Uterus (tissue), 4 donors: ENCODE results near the gene RPP30. TPM values are rescaled to one million over a fixed set of nuclear protein-coding genes. Genes with fewer than 3 reads are reported as not detected.

ENCODE experiments used
- DNase-seq, 2 donors: peaks; one replicate each; pipeline ENCODE4 v3.0.0-alpha.2; 2019 to 2020
- H3K27ac ChIP-seq, 2 donors: fragments of 200-600 bp; sonication (generic); 1 replicate in 1 of 2; 2 replicates in 1 of 2; pipeline ENCODE4 v1.5.1; 2016 to 2018
- H3K27me3 ChIP-seq, 2 donors: fragments of 200-600 bp; sonication (generic); one replicate each; pipeline ENCODE4 v1.5.1; 2018 to 2019; ENCODE audit warnings: control low read depth in 1 of 2
- H3K36me3 ChIP-seq, 2 donors: fragments of 200-600 bp; sonication (generic); one replicate each; pipeline ENCODE4 v1.5.1; 2019; ENCODE audit warnings: control low read depth in 1 of 2
- H3K4me1 ChIP-seq, 2 donors: fragments of 200-600 bp; sonication (generic); one replicate each; pipeline ENCODE4 v1.5.1; 2018 to 2019; ENCODE audit warnings: control low read depth in 1 of 2
- H3K4me3 ChIP-seq, 2 donors: fragments of 200-600 bp; sonication (generic); 1 replicate in 1 of 2; 2 replicates in 1 of 2; pipeline ENCODE4 v1.5.1; 2018 to 2019; ENCODE audit warnings: mild to moderate bottlenecking in 1 of 2
- H3K9me3 ChIP-seq, 2 donors: fragments of 200-600 bp; sonication (generic); one replicate each; pipeline ENCODE4 v1.5.1; 2019; ENCODE audit warnings: control low read depth in 1 of 2
- POLR2A ChIP-seq, 2 donors: fragments of 450-650 bp; IDR thresholded peaks; one replicate each; pipeline ENCODE4 v1.6.1; 2016; ENCODE audit warnings: antibody characterized with exemption in 2 of 2, mild to moderate bottlenecking in 1 of 2, moderate library complexity in 1 of 2
- intact Hi-C: fragments of 100-400 bp; cut with DNase I; formaldehyde crosslinking; loops from one replicate; pipeline ENCODE4 v1.15.1; 2023; ENCODE audit warnings: low total_unique reads
- total RNA-seq, 4 donors: library from RNA; depleted of rRNA in 3 of 4; stranded (reverse); fragments of >200 nt in 3 of 4; gene quantifications; one replicate each; pipeline versions ENCODE4 v1.1.0 to v1.2.4, GENCODE V29; 2014 to 2023
- TF ChIP-seq, protein P1 (sequence below), 4 experiments: fragments of 200-600 bp in 2 of 4; fragments of 450-650 bp in 2 of 4; sonication (generic) in 2 of 4; IDR thresholded peaks; one replicate each; pipeline ENCODE4 v1.5.1; 2016 to 2019; ENCODE audit warnings: antibody characterized with exemption in 4 of 4, mild to moderate bottlenecking in 2 of 4, moderate library complexity in 1 of 4
- donor health status: DM: yes; HTN: yes; CAD: no.

Gene RPP30
- total RNA-seq, 4 donors from 2014 or later: 10.9 to 61.1 (median 32.0) TPM

DNA sequence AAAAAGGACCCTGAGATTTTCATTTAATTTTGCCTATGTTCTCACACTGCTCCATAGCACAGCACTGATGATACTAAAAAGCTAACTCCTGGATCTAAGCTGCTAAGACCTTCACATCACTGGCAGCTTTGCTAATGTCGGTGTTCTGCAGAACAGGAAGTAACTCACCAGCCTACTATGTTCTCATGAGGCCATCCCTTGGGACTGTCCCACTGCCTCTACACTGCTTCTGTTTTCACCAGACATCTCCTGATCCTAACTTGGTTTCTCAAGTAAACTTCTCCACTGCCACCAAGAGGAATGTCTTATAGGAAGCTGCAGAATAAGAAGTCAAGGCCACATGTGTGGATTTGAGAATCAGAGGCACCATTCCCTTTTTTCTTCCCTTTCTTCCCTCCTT, 29.0 kb upstream of the RPP30 start:
- no peaks in the 10 kb centered on the region for H3K9me3 ChIP-seq
- H3K27ac ChIP-seq: no peak overlapping the region
- H3K36me3 ChIP-seq: no peaks in the 10 kb centered on the region
- TF ChIP-seq, protein P1, sequence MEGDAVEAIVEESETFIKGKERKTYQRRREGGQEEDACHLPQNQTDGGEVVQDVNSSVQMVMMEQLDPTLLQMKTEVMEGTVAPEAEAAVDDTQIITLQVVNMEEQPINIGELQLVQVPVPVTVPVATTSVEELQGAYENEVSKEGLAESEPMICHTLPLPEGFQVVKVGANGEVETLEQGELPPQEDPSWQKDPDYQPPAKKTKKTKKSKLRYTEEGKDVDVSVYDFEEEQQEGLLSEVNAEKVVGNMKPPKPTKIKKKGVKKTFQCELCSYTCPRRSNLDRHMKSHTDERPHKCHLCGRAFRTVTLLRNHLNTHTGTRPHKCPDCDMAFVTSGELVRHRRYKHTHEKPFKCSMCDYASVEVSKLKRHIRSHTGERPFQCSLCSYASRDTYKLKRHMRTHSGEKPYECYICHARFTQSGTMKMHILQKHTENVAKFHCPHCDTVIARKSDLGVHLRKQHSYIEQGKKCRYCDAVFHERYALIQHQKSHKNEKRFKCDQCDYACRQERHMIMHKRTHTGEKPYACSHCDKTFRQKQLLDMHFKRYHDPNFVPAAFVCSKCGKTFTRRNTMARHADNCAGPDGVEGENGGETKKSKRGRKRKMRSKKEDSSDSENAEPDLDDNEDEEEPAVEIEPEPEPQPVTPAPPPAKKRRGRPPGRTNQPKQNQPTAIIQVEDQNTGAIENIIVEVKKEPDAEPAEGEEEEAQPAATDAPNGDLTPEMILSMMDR (IDR thresholded peaks at IDR 0.05): no peak
- no peak for TF ChIP-seq POLR2A (IDR thresholded peaks at IDR 0.05)
- intact Hi-C loops: no loop called here
- H3K27me3 ChIP-seq: no peaks in the 10 kb centered on the region
- no peak for DNase-seq
- no peaks in the 10 kb centered on the region for H3K4me1 ChIP-seq
- H3K4me3 ChIP-seq: no peak overlapping the region

DNA sequence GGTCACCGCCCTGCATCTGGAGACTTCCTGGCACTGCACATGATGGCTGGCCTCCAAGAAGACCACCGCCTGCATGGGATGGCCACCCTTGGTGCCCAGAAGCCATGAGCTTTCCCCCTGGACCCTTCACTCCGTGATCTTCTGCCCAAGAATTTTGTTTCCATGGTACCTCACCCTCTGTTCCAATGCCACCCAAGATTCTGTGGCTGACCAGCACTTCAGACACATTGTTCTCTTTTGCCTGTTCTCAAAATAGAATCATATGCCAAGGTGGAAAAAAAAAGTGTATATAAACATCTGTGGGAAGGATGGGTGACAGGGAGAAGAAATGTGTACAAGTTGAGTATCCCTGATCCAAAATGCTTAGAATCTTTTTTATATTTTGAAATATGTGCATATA, 26.0 kb upstream of the RPP30 start:
- Histone ChIP-seq H3K4me3 (no peak overlapping the region), H3K27me3 (no peaks in the 10 kb centered on the region), H3K9me3 (peaks cover 0 to 7% of the 10 kb centered on the region in 2 donors), H3K4me1 (no peaks in the 10 kb centered on the region), H3K27ac (no peak overlapping the region), H3K36me3 (no peaks in the 10 kb centered on the region)
- TF ChIP-seq, protein P1 (IDR thresholded peaks at IDR 0.05): no peak
- TF ChIP-seq POLR2A (IDR thresholded peaks at IDR 0.05): no peak
- DNase-seq: no peak
- intact Hi-C loops: no loop called here

DNA sequence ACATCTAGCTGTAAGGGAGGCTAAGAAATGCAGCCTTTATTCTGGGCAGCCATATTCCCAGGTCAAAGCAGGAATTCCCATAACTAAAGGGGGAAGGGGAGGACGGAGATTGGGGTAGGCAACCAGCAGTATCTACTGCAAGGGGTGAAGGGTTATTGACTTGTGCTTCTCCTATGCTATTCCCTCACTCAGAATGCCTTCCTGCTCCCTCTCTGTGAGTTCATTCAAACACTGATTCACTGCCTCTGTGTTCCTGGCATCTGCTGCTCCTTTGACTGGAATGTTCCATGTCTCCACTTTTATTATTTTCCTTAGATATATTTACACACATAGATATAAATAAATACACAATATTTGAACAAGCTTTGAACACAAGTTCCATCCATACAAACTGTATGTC, 25.0 kb upstream of the RPP30 start:
- no peak overlapping the region for H3K27ac ChIP-seq
- no peaks in the 10 kb centered on the region for H3K36me3 ChIP-seq
- TF ChIP-seq, protein P1 (IDR thresholded peaks at IDR 0.05): no peak
- TF ChIP-seq POLR2A (IDR thresholded peaks at IDR 0.05): no peak
- intact Hi-C loops: no loop called here
- peaks cover 0 to 15% of the 10 kb centered on the region in 2 donors for H3K9me3 ChIP-seq
- DNase-seq: no peak
- H3K4me1 ChIP-seq: no peaks in the 10 kb centered on the region
- H3K4me3 ChIP-seq: no peak overlapping the region
- no peaks in the 10 kb centered on the region for H3K27me3 ChIP-seq

DNA sequence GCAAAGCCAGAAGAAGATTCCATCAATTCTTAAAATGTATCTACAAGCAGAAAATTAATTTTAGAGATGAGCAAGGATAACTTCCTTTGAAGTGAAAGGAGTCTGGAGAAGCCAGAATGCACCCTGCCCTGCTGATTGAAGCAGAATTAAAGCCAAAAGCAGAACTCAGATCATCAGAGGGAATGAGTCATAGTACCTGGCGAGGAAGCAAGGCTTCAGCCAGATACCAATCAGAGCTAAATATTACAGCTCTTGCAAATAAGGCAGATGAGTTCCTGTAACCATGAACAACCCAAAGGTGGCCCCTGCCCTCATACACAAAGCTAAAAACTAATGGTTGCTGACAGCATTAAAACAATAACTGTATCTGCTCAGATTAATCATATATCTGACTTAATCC, 24.3 kb upstream of the RPP30 start:
- H3K4me3 ChIP-seq: no peak overlapping the region
- H3K9me3 ChIP-seq: peaks cover 0 to 15% of the 10 kb centered on the region in 2 donors
- no peaks in the 10 kb centered on the region for H3K27me3 ChIP-seq
- intact Hi-C loops: no loop called here
- DNase-seq: no peak
- TF ChIP-seq POLR2A (IDR thresholded peaks at IDR 0.05): no peak
- TF ChIP-seq, protein P1 (IDR thresholded peaks at IDR 0.05): no peak
- H3K36me3 ChIP-seq: no peaks in the 10 kb centered on the region
- no peaks in the 10 kb centered on the region for H3K4me1 ChIP-seq
- no peak overlapping the region for H3K27ac ChIP-seq

DNA sequence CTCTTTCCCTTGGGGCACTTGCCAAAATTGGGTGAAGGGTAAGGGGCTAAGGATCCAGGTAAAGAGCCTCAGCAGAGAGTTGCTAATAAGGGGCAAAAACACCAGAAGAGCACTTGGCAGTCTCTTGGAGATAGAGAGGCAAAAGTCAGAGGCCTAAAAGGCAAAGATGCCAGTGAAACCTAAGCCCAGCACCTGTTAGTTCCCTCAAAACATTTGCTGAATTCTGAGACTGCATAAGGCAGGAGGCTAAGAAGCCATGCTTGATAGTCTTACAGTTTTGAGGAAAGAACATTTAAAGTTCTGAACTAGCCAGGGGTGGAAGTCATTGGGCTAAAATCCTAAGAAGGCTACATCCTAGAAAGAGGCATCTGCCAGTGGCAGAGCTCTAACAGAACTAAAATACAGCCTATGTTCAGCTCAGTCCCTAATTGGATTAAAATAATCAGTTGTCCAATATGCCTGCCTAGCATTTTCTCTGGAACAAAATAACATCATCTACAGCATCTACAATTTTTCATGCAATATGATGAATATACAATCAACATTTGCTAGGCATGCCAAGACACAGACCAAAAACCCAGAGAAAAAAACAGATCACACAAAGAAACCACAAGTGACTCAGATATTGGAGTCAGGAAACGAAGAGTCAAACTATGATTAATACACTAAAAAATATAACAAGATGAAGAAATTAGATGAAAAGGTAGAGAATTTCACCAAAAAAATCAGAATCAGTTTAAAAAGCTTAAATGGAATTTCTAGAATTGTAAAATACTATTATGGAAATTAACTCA, 21.6 kb upstream of the RPP30 start:
- Histone ChIP-seq H3K4me3 (no peak overlapping the region), H3K36me3 (no peaks in the 10 kb centered on the region), H3K4me1 (no peaks in the 10 kb centered on the region), H3K9me3 (peaks cover 0 to 15% of the 10 kb centered on the region in 2 donors), H3K27me3 (peaks cover 0 to 11% of the 10 kb centered on the region in 2 donors), H3K27ac (no peak overlapping the region)
- TF ChIP-seq, protein P1 (IDR thresholded peaks at IDR 0.05): no peak
- TF ChIP-seq POLR2A (IDR thresholded peaks at IDR 0.05): no peak
- no peak for DNase-seq
- intact Hi-C loops: no loop called here
